H1 (cell line): Measurements from ENCODE around the gene CYP39A1. TPM values are rescaled to one million over a fixed set of nuclear protein-coding genes. Genes with fewer than 3 reads are reported as not detected.

Experiments
- CTCF ChIA-PET: fragments of 300-600 bp; sonication (Branson Sonifier 250); formaldehyde crosslinking; loops from one replicate; lab custom pipeline; 2021; ENCODE audit not compliant: partially characterized antibody; lab: Charles Lee
- POLR2A ChIA-PET: fragments of 300-600 bp; sonication (Branson Sonifier 250); formaldehyde crosslinking; loops from one replicate; lab custom pipeline; 2021; ENCODE audit warnings: inconsistent platforms; ENCODE audit not compliant: partially characterized antibody; lab: Charles Lee
- DNase-seq, 2 experiments: peaks; one replicate each; pipeline versions ENCODE4 v3.0.0 to v3.0.0-alpha.2; 2010 to 2022; ENCODE audit warnings: low spot score in 2 of 2, low read depth in 1 of 2, mixed read lengths in 1 of 2
- FAIRE-seq: peaks from 2 replicates; lab custom pipeline; 2011; peaks lifted over from hg19 to GRCh38; lab: Jason Lieb, UNC
- H2AFZ ChIP-seq: 2 replicates; pipeline ENCODE4 v1.8.1; 2012; ENCODE audit warnings: low read length, inconsistent platforms
- H2AK5ac ChIP-seq: 2 replicates; pipeline ENCODE4 v1.6.1; 2013; ENCODE audit warnings: low read depth, low read length
- H2BK120ac ChIP-seq: replicated peaks from 2 replicates; pipeline ENCODE3; 2013; ENCODE audit warnings: low read depth, low read length, inconsistent platforms
- H2BK12ac ChIP-seq: 2 replicates; pipeline ENCODE4 v1.6.1; 2013; ENCODE audit warnings: low read depth, low read length
- H2BK15ac ChIP-seq: 2 replicates; pipeline ENCODE4 v1.6.1; 2013; ENCODE audit warnings: low read length
- H2BK20ac ChIP-seq: 2 replicates; pipeline ENCODE4 v1.6.1; 2013; ENCODE audit warnings: low read length
- H2BK5ac ChIP-seq: 2 replicates; pipeline ENCODE4 v1.6.1; 2013; ENCODE audit warnings: low read depth, low read length
- H3K14ac ChIP-seq: 2 replicates; pipeline ENCODE4 v1.6.1; 2013; ENCODE audit warnings: inconsistent platforms; ENCODE audit not compliant: insufficient read length
- H3K18ac ChIP-seq: 2 replicates; pipeline ENCODE4 v1.6.1; 2013; ENCODE audit warnings: low read length; ENCODE audit errors: extremely low read depth
- H3K23ac ChIP-seq: 2 replicates; pipeline ENCODE4 v1.6.1; 2013; ENCODE audit warnings: inconsistent platforms; ENCODE audit not compliant: insufficient read length
- H3K23me2 ChIP-seq: 2 replicates; pipeline ENCODE4 v1.6.1; 2013; ENCODE audit warnings: low read depth, low read length
- H3K27ac ChIP-seq: 2 replicates; pipeline ENCODE4 v1.6.1; 2011; ENCODE audit warnings: low read depth, low read length, inconsistent platforms
- H3K27me3 ChIP-seq, 4 experiments: replicated peaks in 1 of 4; 1 replicate in 1 of 4; 2 replicates in 3 of 4; pipeline versions ENCODE4 v1.6.1 to v1.8.1; 2011 to 2013; ENCODE audit warnings: low read length in 3 of 4, mild to moderate bottlenecking in 3 of 4, inconsistent platforms in 2 of 4, mixed read lengths in 2 of 4, moderate library complexity in 1 of 4; ENCODE audit not compliant: control insufficient read depth in 3 of 4, insufficient read depth in 3 of 4; ENCODE audit errors: extremely low read depth in 1 of 4
- H3K36me3 ChIP-seq, 4 experiments: 2 replicates each; pipeline versions ENCODE4 v1.6.1 to v1.8.1; 2011 to 2013; ENCODE audit warnings: mild to moderate bottlenecking in 4 of 4, low read length in 3 of 4, moderate library complexity in 2 of 4, control low read depth in 1 of 4, inconsistent platforms in 1 of 4; ENCODE audit not compliant: insufficient read depth in 4 of 4, control insufficient read depth in 2 of 4
- H3K4ac ChIP-seq: replicated peaks from 2 replicates; pipeline ENCODE3; 2013; ENCODE audit warnings: low read length, low read depth, mixed read lengths, inconsistent platforms; ENCODE audit not compliant: insufficient read length
- H3K4me1 ChIP-seq, 4 experiments: replicated peaks in 1 of 4; 1 replicate in 1 of 4; 2 replicates in 3 of 4; pipeline versions ENCODE4 v1.6.1 to v1.8.1; 2011 to 2013; ENCODE audit warnings: low read length in 3 of 4, inconsistent platforms in 2 of 4, mixed read lengths in 1 of 4; ENCODE audit not compliant: insufficient read depth in 4 of 4, control insufficient read depth in 3 of 4
- H3K4me2 ChIP-seq, 2 experiments: 2 replicates each; pipeline versions ENCODE4 v1.6.1 to v1.8.1; 2011 to 2013; ENCODE audit warnings: low read depth in 2 of 2, low read length in 2 of 2, control low read depth in 1 of 2, inconsistent platforms in 1 of 2, mild to moderate bottlenecking in 1 of 2; ENCODE audit not compliant: insufficient read depth in 1 of 2
- H3K4me3 ChIP-seq, 4 experiments: fragments of 200-600, 300-600 bp in 1 of 4; sonication (generic), shearing (Covaris generic), sonication (Bioruptor Twin) in 1 of 4; 2 replicates each; pipeline versions ENCODE4 v1.5.1 to v1.8.1; 2011 to 2016; ENCODE audit warnings: low read length in 4 of 4, low read depth in 3 of 4, control low read depth in 2 of 4, inconsistent platforms in 2 of 4, mild to moderate bottlenecking in 2 of 4, mixed read lengths in 1 of 4, moderate library complexity in 1 of 4; ENCODE audit not compliant: insufficient read depth in 2 of 4; ENCODE audit errors: extremely low read depth in 1 of 4
- H3K56ac ChIP-seq: replicated peaks from 2 replicates; pipeline ENCODE3; 2013; ENCODE audit warnings: low read depth, mild to moderate bottlenecking, mixed read lengths, low read length, inconsistent platforms; ENCODE audit not compliant: insufficient read length
- H3K79me1 ChIP-seq: 2 replicates; pipeline ENCODE4 v1.6.1; 2013; ENCODE audit warnings: low read depth, low read length, control low read depth
- H3K79me2 ChIP-seq, 2 experiments: 2 replicates each; pipeline versions ENCODE4 v1.6.1 to v1.8.1; 2012 to 2013; ENCODE audit warnings: low read length in 2 of 2, mild to moderate bottlenecking in 2 of 2, inconsistent platforms in 1 of 2; ENCODE audit not compliant: insufficient read depth in 2 of 2, control insufficient read depth in 1 of 2
- H3K9ac ChIP-seq, 4 experiments: replicated peaks in 1 of 4; 1 replicate in 1 of 4; 2 replicates in 3 of 4; pipeline versions ENCODE4 v1.6.1 to v1.8.1; 2011 to 2013; ENCODE audit warnings: low read depth in 3 of 4, low read length in 3 of 4, control low read depth in 2 of 4, mild to moderate bottlenecking in 2 of 4, moderate library complexity in 2 of 4, inconsistent platforms in 1 of 4; ENCODE audit errors: extremely low read depth in 1 of 4
- H3K9me3 ChIP-seq, 2 experiments: 2 replicates each; pipeline versions ENCODE4 v1.6.1 to v1.8.1; 2012 to 2013; ENCODE audit warnings: mild to moderate bottlenecking in 2 of 2, moderate library complexity in 2 of 2, control low read depth in 1 of 2, inconsistent platforms in 1 of 2, low read depth in 1 of 2, low read length in 1 of 2, mixed read lengths in 1 of 2; ENCODE audit not compliant: insufficient read depth in 2 of 2
- H4K20me1 ChIP-seq, 2 experiments: replicated peaks in 1 of 2; 2 replicates each; pipeline versions ENCODE3 to v1.8.1; 2011 to 2013; ENCODE audit warnings: inconsistent platforms in 2 of 2, low read length in 2 of 2, mild to moderate bottlenecking in 1 of 2; ENCODE audit not compliant: insufficient read depth in 2 of 2, control insufficient read depth in 1 of 2
- H4K5ac ChIP-seq: 2 replicates; pipeline ENCODE4 v1.6.1; 2013; ENCODE audit warnings: low read length, low read depth, mixed read lengths, inconsistent platforms; ENCODE audit not compliant: insufficient read length
- H4K8ac ChIP-seq: 2 replicates; pipeline ENCODE4 v1.8.0; 2013; ENCODE audit warnings: mild to moderate bottlenecking, moderate library complexity, low read length, inconsistent platforms; ENCODE audit not compliant: insufficient read depth; ENCODE audit errors: extremely low read depth
- H4K91ac ChIP-seq: replicated peaks from 2 replicates; pipeline ENCODE3; 2013; ENCODE audit warnings: low read length, mixed read lengths, inconsistent platforms; ENCODE audit not compliant: insufficient read length
- ASH2L ChIP-seq: fragments of 200-600, 300-600 bp; sonication (generic); IDR thresholded peaks from one replicate; pipeline ENCODE4 v1.7.1; 2017; ENCODE audit warnings: low read length
- BRCA1 ChIP-seq: IDR thresholded peaks from 2 replicates; pipeline ENCODE4 v1.6.1; 2012; ENCODE audit warnings: low read depth, low read length, improper control_type of control experiment
- CEBPB ChIP-seq: IDR thresholded peaks from 2 replicates; pipeline ENCODE4 v1.6.1; 2012; ENCODE audit warnings: low read depth, low read length
- CTBP2 ChIP-seq: IDR thresholded peaks from 2 replicates; pipeline ENCODE4 v1.7.0; 2011; ENCODE audit warnings: borderline replicate concordance, mild to moderate bottlenecking, moderate library complexity, mixed read lengths, low read length; ENCODE audit not compliant: insufficient read depth, insufficient read length
- FOSL1 ChIP-seq: IDR thresholded peaks from 2 replicates; pipeline ENCODE4 v1.6.1; 2011; ENCODE audit warnings: mild to moderate bottlenecking, low read depth, low read length, moderate library complexity; ENCODE audit not compliant: insufficient read depth
- GABPA ChIP-seq: IDR thresholded peaks from 2 replicates; pipeline ENCODE4 v1.6.1; 2011; ENCODE audit warnings: mild to moderate bottlenecking, low read length, moderate library complexity, borderline replicate concordance; ENCODE audit not compliant: insufficient read depth
- KDM1A ChIP-seq: fragments of 200-600, 300-600 bp; sonication (generic); IDR thresholded peaks from 2 replicates; pipeline ENCODE4 v1.7.1; 2016; ENCODE audit warnings: mild to moderate bottlenecking, low read length, borderline replicate concordance
- POLR2A ChIP-seq, 2 experiments: IDR thresholded peaks; 1 replicate in 1 of 2; 2 replicates in 1 of 2; pipeline ENCODE4 v1.6.1; 2011; ENCODE audit warnings: low read depth in 2 of 2, low read length in 2 of 2, mild to moderate bottlenecking in 2 of 2; ENCODE audit errors: control extremely low read depth in 1 of 2
- RXRA ChIP-seq: IDR thresholded peaks from 2 replicates; pipeline ENCODE4 v1.6.1; 2011; ENCODE audit warnings: low read depth, mild to moderate bottlenecking, low read length, moderate library complexity; ENCODE audit not compliant: insufficient read depth
- SIN3A ChIP-seq, 2 experiments: IDR thresholded peaks in 1 of 2; conservative IDR thresholded peaks in 1 of 2; 2 replicates each; pipeline ENCODE4 v1.6.1; 2011 to 2012; ENCODE audit warnings: low read length in 2 of 2, improper control_type of control experiment in 1 of 2, low read depth in 1 of 2, mild to moderate bottlenecking in 1 of 2
- WGBS, 2 experiments: shearing (Covaris generic) in 1 of 2; methylation state at CpG; one replicate each; pipeline versions ENCODE4 v1.1.6 to v1.1.7; 2013 to 2015; ENCODE audit warnings: low lambda C conversion rate in 2 of 2, mixed read lengths in 2 of 2, inconsistent platforms in 1 of 2, low coverage in 1 of 2, missing lambda C conversion rate in 1 of 2; ENCODE audit not compliant: insufficient replicate concordance in 2 of 2, insufficient coverage in 1 of 2, insufficient read length in 1 of 2; ENCODE audit errors: extremely low coverage in 1 of 2, missing lambda C conversion rate in 1 of 2; 5-methylcytosine and 5-hydroxymethylcytosine counted together
- polyA plus RNA-seq, 7 experiments: library from polyadenylated mRNA; depleted of rRNA in 3 of 7; stranded (reverse) in 5 of 7; unstranded in 2 of 7; fragments of >200 nt in 5 of 7; fragments of 200-250 nt in 2 of 7; gene quantifications; 1 replicate in 5 of 7; 2 replicates in 1 of 7; 4 replicates in 1 of 7; pipeline versions ENCODE4 v1.2.1 to v1.2.3, GENCODE V29; 2011 to 2013; ENCODE audit warnings: missing spikeins in 2 of 7, mixed read lengths in 2 of 7
- total RNA-seq: library from RNA; stranded (reverse); fragmentation: NEBNext Ultra II Directional; extraction: Animal tissue kit (Norgen Biotek cat#: 25700); gene quantifications from 2 replicates; pipeline ENCODE4 v1.2.1, GENCODE V29; 2021
- TF ChIP-seq, protein P1 (sequence below): IDR thresholded peaks from 2 replicates; pipeline ENCODE4 v1.6.1; 2012; ENCODE audit warnings: low read length, inconsistent platforms

CYP39A1 gene
- total and polyA plus RNA-seq, 2 of the 8 experiments (the other 6 are each of a cell fraction or from before 2014, with no cell fraction given) = 0.71 to 2.4 TPM

DNA sequence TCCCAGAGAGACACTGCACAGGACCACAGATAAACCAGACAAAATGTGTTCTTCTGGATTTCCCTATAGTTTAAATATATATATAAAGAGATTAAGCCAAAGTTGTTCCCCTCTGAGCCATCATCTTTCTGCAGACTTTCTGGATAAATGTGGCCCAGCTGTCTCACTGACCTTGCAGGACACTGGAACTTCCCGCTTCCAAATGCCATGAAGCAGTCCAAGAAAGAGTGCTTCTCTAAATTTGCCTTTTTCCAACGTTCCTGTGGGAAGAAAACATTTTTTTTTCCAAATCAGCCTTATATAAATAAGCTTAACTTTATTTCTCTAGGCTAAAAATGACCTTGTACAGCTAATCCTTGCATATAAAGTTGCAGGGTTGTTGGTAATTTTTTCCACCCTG, 65.7 kb downstream of the CYP39A1 start:
- Histone ChIP-seq H3K4me3 (no peak overlapping the region), H3K9me3 (no peaks in the 10 kb centered on the region), H3K4me2 (no peak overlapping the region), H3K56ac (no peak overlapping the region), H2BK120ac (no peak overlapping the region), H2BK15ac (no peak overlapping the region), H4K8ac (no peak overlapping the region), H3K4me1 (no peaks in the 10 kb centered on the region), H2AK5ac (no peak overlapping the region), H3K9ac (no peak overlapping the region), H3K18ac (no peak overlapping the region), H3K4ac (no peak overlapping the region), H3K14ac (no peak overlapping the region), H4K91ac (no peak overlapping the region), H3K27me3 (no peaks in the 10 kb centered on the region), H3K79me2 (no peaks in the 10 kb centered on the region), H4K20me1 (no peaks in the 10 kb centered on the region), H3K36me3 (no peaks in the 10 kb centered on the region), H3K23ac (no peak overlapping the region), H2AFZ (no peak overlapping the region), H4K5ac (no peak overlapping the region), H3K23me2 (no peaks in the 10 kb centered on the region), H3K27ac (no peak overlapping the region), H2BK20ac (no peak overlapping the region), H2BK12ac (no peak overlapping the region), H3K79me1 (no peaks in the 10 kb centered on the region), H2BK5ac (no peak overlapping the region)
- POLR2A ChIA-PET = no interaction called here
- CTCF ChIA-PET = no interaction called here
- FAIRE-seq (no peak), DNase-seq (no peak)
- TF ChIP-seq, protein P1, sequence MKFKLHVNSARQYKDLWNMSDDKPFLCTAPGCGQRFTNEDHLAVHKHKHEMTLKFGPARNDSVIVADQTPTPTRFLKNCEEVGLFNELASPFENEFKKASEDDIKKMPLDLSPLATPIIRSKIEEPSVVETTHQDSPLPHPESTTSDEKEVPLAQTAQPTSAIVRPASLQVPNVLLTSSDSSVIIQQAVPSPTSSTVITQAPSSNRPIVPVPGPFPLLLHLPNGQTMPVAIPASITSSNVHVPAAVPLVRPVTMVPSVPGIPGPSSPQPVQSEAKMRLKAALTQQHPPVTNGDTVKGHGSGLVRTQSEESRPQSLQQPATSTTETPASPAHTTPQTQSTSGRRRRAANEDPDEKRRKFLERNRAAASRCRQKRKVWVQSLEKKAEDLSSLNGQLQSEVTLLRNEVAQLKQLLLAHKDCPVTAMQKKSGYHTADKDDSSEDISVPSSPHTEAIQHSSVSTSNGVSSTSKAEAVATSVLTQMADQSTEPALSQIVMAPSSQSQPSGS = no peak
- no peak for TF ChIP-seq ASH2L
- TF ChIP-seq GABPA = no peak
- TF ChIP-seq POLR2A (IDR thresholded peaks at IDR 0.05; ENCODE audit: control extremely low read depth in 1 of 2, low read depth in 2 of 2, low read length in 2 of 2) = no peak
- no peak for TF ChIP-seq KDM1A
- TF ChIP-seq CEBPB = no peak
- TF ChIP-seq SIN3A (conservative IDR thresholded peaks at IDR 0.05 in 1 of 2, IDR thresholded peaks at IDR 0.05 in 1 of 2; ENCODE audit: low read depth in 1 of 2, low read length in 2 of 2) = no peak
- no peak for TF ChIP-seq RXRA
- TF ChIP-seq FOSL1 = no peak
- no peak for TF ChIP-seq CTBP2
- no peak for TF ChIP-seq BRCA1
- whole genome bisulfite sequencing, 2 experiments = 85% methylated on average over 2 of the region's 2 CpGs; no CpG with 5 or more reads in 1 of the 2 experiments
